MM.1S (cell line): ENCODE data around the gene SLC27A4.

Source experiments
- EZH2phosphoT487 ChIP-seq: fragments of 300-600 bp; sonication (generic); IDR thresholded peaks from 2 replicates; pipeline ENCODE4 v1.6.1; 2018; ENCODE audit warnings: antibody characterized with exemption, low read length
- TF ChIP-seq, protein P1 (sequence below): fragments of 300-600 bp; sonication (generic); IDR thresholded peaks from 2 replicates; pipeline ENCODE4 v1.5.1; 2016; ENCODE audit warnings: antibody characterized with exemption, low read length, mixed read lengths

DNA sequence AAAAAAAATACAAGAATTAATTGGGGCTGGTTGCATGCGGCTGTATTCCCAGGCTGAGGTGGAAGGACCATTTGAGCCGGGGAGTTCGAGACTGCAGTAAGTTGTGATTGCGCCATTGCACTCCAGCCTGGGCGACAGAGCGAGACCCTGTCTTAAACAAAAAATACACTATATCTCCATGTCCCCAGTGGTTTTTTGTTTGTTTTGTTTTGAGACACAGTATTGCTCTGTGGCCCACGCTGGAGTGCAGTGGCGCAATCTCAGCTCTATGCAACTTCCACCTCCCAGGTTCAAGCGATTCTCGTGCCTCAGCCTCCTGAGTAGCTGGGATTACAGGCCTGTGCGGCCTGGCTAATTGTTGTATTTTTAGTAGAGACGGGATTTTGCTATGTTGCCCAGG, 16.5 kb upstream of the SLC27A4 start:
- TF ChIP-seq, protein P1, sequence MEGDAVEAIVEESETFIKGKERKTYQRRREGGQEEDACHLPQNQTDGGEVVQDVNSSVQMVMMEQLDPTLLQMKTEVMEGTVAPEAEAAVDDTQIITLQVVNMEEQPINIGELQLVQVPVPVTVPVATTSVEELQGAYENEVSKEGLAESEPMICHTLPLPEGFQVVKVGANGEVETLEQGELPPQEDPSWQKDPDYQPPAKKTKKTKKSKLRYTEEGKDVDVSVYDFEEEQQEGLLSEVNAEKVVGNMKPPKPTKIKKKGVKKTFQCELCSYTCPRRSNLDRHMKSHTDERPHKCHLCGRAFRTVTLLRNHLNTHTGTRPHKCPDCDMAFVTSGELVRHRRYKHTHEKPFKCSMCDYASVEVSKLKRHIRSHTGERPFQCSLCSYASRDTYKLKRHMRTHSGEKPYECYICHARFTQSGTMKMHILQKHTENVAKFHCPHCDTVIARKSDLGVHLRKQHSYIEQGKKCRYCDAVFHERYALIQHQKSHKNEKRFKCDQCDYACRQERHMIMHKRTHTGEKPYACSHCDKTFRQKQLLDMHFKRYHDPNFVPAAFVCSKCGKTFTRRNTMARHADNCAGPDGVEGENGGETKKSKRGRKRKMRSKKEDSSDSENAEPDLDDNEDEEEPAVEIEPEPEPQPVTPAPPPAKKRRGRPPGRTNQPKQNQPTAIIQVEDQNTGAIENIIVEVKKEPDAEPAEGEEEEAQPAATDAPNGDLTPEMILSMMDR = no peak
- TF ChIP-seq EZH2phosphoT487 = no peak
